Measurements from ENCODE around the gene FZD4. TPM values are rescaled to one million over a fixed set of nuclear protein-coding genes. Genes with fewer than 3 reads are reported as not detected.

Gene FZD4
- total RNA-seq, 2 donors from 2014 or later = 25.4 to 54.4 TPM

GRCh38 chr11:86914865-86915519 is 40.2 kb downstream of the FZD4 start:
- peaks cover 5% of the 10 kb centered on the region for H3K4me1 ChIP-seq
- no peaks in the 10 kb centered on the region for H3K9me3 ChIP-seq
- H3K27ac ChIP-seq = no peak overlapping the region
- WGBS, 2 donors = 81 to 83% methylated on average over 6 of the region's 6 CpGs
- ATAC-seq (no peak), DNase-seq (no peak)
- no peak for TF ChIP-seq POLR2A (IDR thresholded peaks at IDR 0.05)
- TF ChIP-seq, protein P1, sequence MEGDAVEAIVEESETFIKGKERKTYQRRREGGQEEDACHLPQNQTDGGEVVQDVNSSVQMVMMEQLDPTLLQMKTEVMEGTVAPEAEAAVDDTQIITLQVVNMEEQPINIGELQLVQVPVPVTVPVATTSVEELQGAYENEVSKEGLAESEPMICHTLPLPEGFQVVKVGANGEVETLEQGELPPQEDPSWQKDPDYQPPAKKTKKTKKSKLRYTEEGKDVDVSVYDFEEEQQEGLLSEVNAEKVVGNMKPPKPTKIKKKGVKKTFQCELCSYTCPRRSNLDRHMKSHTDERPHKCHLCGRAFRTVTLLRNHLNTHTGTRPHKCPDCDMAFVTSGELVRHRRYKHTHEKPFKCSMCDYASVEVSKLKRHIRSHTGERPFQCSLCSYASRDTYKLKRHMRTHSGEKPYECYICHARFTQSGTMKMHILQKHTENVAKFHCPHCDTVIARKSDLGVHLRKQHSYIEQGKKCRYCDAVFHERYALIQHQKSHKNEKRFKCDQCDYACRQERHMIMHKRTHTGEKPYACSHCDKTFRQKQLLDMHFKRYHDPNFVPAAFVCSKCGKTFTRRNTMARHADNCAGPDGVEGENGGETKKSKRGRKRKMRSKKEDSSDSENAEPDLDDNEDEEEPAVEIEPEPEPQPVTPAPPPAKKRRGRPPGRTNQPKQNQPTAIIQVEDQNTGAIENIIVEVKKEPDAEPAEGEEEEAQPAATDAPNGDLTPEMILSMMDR (IDR thresholded peaks at IDR 0.05) = no peak
- intact Hi-C loops (cut with DNase I) = loop anchor here (10.0 kb wide), 1 partner anchor 50 kb away; no protein-coding TSS in a partner anchor
- no peaks in the 10 kb centered on the region for H3K36me3 ChIP-seq (replicated peaks in 1 of 2; ENCODE audit: insufficient read depth in 1 of 2, low read depth in 2 of 2)
- no peak overlapping the region for H3K4me3 ChIP-seq
- no peaks in the 10 kb centered on the region for H3K27me3 ChIP-seq

DNA sequence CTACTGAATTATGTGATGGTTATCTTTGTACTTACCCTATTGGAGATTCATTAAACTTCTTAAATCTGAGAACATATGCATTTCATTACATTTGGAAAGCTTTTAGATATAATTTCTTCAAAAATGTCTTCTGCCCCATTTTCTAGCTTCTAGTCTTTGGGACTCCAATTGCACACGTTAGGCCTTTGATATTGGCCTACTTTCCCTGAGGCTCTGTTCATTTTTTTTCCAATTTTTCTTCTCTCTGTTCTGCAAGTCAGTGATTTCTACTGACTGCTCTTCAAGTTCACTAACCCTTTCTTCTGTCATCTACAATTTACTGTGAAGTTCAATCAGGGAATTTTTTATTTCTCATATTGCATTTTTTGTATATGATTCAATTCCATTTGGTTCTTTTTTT is 43.0 kb downstream of the FZD4 start:
- WGBS, 2 donors = 0 to 30% methylated on average over 1 of the region's 1 CpG

GRCh38 chr11:86910592-86910991 is 44.6 kb downstream of the FZD4 start:
- no peak for DNase-seq
- intact Hi-C loops (cut with DNase I) = loop anchor here (10.0 kb wide), 1 partner anchor 46 kb away; no protein-coding TSS in a partner anchor
- no peaks in the 10 kb centered on the region for H3K9me3 ChIP-seq
- no peak for ATAC-seq
- H3K27ac ChIP-seq = no peak overlapping the region
- WGBS, 2 donors = 91 to 93% methylated on average over 3 of the region's 3 CpGs
- no peak overlapping the region for H3K4me3 ChIP-seq
- H3K36me3 ChIP-seq (replicated peaks in 1 of 2; ENCODE audit: insufficient read depth in 1 of 2, low read depth in 2 of 2) = no peaks in the 10 kb centered on the region
- no peaks in the 10 kb centered on the region for H3K4me1 ChIP-seq
- H3K27me3 ChIP-seq = no peaks in the 10 kb centered on the region
- no peak for TF ChIP-seq POLR2A (IDR thresholded peaks at IDR 0.05)
- TF ChIP-seq, protein P1 (IDR thresholded peaks at IDR 0.05) = no peak

More for the DNA sequence above, 43.0 kb downstream of the FZD4 start:
- Histone ChIP-seq H3K9me3 (no peaks in the 10 kb centered on the region), H3K27me3 (no peaks in the 10 kb centered on the region), H3K4me1 (peaks cover 5% of the 10 kb centered on the region), H3K4me3 (no peak overlapping the region), H3K36me3 (replicated peaks in 1 of 2; ENCODE audit: insufficient read depth in 1 of 2, low read depth in 2 of 2) (no peaks in the 10 kb centered on the region), H3K27ac (no peak overlapping the region)
- DNase-seq = no peak
- no peak for ATAC-seq
- no peak for TF ChIP-seq POLR2A (IDR thresholded peaks at IDR 0.05)
- TF ChIP-seq, protein P1 (IDR thresholded peaks at IDR 0.05) = no peak
- intact Hi-C loops (cut with DNase I) = loop anchor here (10.0 kb wide), 1 partner anchor 47 kb away; no protein-coding TSS in a partner anchor

DNA sequence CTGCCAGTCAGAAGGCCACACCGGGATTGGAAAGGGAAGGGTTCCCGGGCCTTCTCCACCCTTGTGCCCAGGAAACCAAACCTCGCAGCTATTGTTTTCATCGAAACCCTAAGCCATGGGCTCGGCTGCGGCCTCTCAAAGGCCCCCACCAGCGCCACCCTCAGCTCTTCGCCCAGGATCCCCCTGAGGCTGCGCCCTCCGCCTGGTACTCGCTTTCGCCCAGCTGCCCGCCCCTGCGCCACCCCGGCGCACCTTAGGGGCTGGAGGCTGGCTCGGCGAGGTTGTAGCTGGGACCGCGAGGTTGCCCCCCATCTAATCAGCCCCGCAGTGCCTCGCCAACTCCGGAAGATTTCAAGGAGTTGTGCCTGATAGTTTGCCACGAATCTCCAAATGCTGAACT is 49.0 kb downstream of the FZD4 start:
- no peaks in the 10 kb centered on the region for H3K36me3 ChIP-seq (replicated peaks in 1 of 2; ENCODE audit: insufficient read depth in 1 of 2, low read depth in 2 of 2)
- intact Hi-C loops (cut with DNase I) = no loop called here
- no peak overlapping the region for H3K27ac ChIP-seq
- no peaks in the 10 kb centered on the region for H3K4me1 ChIP-seq
- TF ChIP-seq POLR2A (IDR thresholded peaks at IDR 0.05) = no peak
- TF ChIP-seq, protein P1 (IDR thresholded peaks at IDR 0.05) = no peak
- DNase-seq = no peak
- WGBS, 2 donors = 89 to 92% methylated on average over 23 of the region's 24 CpGs
- no peaks in the 10 kb centered on the region for H3K9me3 ChIP-seq
- no peak for ATAC-seq
- H3K4me3 ChIP-seq = no peak overlapping the region
- no peaks in the 10 kb centered on the region for H3K27me3 ChIP-seq

DNA sequence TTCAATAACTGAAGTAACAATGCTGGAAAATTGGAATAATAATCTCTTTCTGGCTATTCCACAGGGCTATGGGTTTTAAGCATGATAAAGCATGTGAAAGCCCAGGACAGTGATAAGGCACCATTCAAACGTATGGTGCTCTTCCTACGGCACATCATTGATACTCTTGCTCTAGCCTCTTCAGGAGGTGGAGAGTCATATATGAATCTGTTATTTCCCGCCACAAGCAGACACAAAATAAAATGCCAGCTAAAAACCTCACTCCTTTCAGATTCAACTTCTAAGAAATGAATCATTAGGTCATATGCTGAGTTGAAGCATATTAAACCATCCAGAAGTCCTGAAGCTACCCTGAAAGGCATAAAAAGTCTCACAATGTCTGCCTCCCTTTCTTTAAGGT is 49.9 kb downstream of the FZD4 start:
- ATAC-seq (no peak), DNase-seq (no peak)
- intact Hi-C loops (cut with DNase I) = no loop called here
- Histone ChIP-seq H3K27me3 (no peaks in the 10 kb centered on the region), H3K27ac (no peak overlapping the region), H3K4me3 (no peak overlapping the region), H3K9me3 (no peaks in the 10 kb centered on the region), H3K36me3 (replicated peaks in 1 of 2; ENCODE audit: insufficient read depth in 1 of 2, low read depth in 2 of 2) (no peaks in the 10 kb centered on the region), H3K4me1 (no peaks in the 10 kb centered on the region)
- TF ChIP-seq POLR2A (IDR thresholded peaks at IDR 0.05) = no peak
- TF ChIP-seq, protein P1 (IDR thresholded peaks at IDR 0.05) = no peak
- WGBS, 2 donors = 88 to 94% methylated on average over 3 of the region's 3 CpGs

All from body of pancreas (tissue), 4 donors.